Subcutaneous adipose tissue (tissue), 4 donors: ENCODE measurements around the gene SDR42E2. TPM values are rescaled to one million over a fixed set of nuclear protein-coding genes. Genes with fewer than 3 reads are reported as not detected.

ENCODE experiments used
- total RNA-seq, 4 donors: library from RNA; depleted of rRNA; stranded (reverse); fragments of >200 nt; gene quantifications; one replicate each; pipeline ENCODE4 v1.1.0, GENCODE V29; 2016
- TF ChIP-seq, protein P1 (sequence below): fragments of 450-650 bp; IDR thresholded peaks from one replicate; pipeline ENCODE4 v1.5.1; 2016; ENCODE audit warnings: low read depth, mild to moderate bottlenecking, control low read depth, antibody characterized with exemption, moderate library complexity

The SDR42E2 gene
- total RNA-seq, 4 donors from 2014 or later: 0.22 TPM; not detected in 3

DNA sequence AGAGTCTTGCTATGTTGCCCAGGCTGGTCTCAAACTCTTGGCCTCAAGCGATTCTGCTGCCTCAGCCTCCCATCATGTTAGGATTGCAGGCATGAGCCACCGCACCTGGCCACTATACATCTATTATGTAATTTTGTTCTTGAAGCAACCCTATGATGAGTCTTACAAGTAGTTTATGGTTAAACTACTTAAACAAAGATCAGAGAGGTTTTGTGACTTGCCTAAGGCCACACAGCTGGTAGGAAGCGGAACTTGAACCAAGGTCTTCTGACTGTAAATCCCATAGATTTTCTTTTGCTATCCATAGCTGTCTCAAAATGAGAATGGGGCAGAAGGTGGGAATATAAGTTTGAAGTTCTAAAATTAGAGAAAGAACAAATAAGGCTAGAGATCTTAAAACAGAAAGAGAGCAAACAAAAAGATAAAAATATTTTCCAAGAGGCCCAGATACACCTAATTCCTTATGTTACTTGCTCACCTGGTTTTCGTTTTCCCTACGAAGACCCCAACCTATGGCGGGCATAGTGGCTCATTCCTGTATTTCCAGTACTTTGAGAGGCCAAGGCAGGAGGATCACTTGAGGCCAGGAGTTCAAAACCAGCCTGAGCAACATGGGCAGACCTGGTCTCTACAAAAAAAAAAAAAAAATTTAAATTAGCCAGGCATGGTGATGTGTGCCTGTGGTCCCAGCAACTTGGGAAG lies 37.6 kb upstream of the SDR42E2 start:
- TF ChIP-seq, protein P1, sequence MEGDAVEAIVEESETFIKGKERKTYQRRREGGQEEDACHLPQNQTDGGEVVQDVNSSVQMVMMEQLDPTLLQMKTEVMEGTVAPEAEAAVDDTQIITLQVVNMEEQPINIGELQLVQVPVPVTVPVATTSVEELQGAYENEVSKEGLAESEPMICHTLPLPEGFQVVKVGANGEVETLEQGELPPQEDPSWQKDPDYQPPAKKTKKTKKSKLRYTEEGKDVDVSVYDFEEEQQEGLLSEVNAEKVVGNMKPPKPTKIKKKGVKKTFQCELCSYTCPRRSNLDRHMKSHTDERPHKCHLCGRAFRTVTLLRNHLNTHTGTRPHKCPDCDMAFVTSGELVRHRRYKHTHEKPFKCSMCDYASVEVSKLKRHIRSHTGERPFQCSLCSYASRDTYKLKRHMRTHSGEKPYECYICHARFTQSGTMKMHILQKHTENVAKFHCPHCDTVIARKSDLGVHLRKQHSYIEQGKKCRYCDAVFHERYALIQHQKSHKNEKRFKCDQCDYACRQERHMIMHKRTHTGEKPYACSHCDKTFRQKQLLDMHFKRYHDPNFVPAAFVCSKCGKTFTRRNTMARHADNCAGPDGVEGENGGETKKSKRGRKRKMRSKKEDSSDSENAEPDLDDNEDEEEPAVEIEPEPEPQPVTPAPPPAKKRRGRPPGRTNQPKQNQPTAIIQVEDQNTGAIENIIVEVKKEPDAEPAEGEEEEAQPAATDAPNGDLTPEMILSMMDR: no peak

DNA sequence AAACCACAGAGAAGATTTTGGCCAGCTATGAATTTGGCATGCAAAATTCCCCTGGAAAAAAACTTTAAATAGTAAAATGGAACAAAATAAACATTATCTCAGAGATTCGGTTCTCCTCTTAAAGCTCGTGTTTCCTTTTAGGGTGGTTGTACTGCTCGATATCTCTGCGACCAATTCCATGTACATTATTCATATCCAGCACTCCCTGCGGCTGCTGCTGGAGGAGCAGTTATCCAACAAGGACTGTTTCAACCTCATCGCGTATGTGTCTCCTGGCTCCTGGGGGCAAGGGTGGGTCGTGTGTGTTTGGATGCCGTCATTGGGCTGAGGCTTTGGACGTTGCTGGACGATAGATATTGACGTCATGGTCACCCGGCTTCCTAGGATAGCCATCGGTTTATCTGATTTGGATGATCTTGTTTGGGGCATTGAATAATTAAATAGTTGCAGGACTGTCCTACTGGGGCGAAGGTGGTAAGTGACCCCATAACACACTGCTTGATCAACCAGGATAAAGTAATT lies 36.2 kb upstream of the SDR42E2 start:
- TF ChIP-seq, protein P1: no peak

DNA sequence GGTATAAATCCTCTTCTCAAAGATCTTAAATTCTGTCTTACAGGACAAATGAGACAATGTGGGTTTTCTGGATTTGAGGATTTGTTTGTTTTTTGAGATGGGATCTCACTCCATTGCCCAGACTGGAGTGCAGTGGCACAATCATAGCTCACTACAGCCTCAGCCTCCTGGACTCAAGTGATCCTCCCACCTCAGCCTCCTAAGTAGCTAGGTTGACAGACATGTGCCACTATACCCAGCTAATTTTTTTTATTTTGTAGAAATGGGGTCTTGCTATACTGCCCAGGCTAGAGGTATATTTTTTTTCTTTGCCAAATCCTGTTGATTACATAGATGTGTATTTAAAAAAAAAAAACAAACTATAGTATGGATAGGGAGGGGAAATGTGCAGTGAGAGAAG lies 31.8 kb upstream of the SDR42E2 start:
- TF ChIP-seq, protein P1: no peak

DNA sequence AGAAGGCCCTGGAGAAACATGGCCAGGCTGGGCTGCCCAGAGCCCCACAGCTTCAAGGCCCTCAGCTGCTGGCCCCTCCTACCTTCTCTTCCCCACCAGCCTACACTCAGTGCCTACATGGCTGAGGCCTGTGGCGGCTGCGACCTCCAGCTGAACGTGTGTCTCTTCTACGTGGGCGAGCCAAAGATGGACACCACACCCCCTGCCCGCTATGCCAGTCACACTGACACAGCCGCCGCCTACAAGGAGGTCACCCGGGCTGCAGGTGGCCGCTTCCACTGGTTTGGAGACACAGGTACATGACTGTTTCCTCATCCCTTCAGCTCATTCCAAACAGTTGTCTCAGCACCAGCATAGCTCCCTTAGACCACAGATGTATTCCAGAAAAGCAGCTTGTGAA lies 29.5 kb upstream of the SDR42E2 start:
- TF ChIP-seq, protein P1: no peak

DNA sequence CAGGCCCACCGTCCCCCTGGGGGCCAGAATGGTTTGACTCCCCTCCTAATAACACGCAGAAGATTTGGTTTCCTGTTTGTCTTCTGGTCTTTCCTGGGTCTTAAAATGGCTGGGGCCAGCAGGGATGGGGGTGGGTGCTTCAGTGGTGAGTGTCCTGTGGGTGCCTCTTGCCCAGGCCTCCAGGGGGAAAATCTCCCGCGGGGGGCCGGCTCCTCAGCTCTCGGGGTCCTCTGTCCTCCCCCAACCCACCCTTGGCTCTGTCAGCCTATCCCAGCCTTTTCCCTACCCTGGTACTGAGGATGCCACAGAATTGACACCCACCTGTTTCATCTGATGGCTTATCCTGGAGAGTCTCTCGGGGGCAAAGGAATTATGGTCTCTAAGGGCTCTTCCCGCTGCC lies 23.8 kb upstream of the SDR42E2 start:
- TF ChIP-seq, protein P1: no peak

DNA sequence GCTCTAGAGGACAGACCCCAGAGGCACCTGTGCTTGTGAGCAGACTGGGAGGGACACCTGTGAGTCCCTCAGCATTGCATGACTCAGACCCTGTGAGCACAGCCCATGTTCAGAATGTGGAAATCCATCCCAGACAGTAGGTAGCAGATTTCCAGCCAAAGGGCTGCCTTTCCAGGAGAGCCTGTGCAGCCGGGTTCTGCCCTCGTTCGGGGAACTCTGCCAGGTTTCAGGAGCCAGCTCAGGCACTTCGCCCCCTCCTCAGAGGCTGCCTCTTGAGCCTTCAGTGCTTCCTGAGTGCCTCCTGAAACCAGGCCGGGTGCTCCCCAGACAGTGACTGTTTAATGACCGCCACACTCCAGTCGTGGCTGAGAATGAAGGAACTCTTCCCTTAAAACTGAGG lies 23.3 kb upstream of the SDR42E2 start:
- TF ChIP-seq, protein P1: no peak

DNA sequence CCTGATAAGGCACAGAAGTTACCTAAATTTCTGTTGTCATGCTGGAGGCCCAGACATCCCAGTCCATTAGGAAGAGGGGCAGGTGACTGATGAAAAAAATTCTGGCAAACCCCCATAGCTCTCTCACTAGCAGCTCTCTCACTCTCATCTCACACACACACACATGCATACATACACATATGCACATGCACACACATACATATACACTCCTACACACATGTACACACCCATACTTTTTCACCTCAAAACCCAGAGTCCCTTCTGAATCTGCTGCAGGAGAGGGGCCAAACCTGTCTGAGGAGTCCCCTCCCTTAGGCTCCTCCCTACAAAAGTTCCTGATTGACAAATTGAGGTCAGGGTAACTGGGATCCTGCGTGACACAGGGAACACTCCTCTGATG lies 22.6 kb upstream of the SDR42E2 start:
- TF ChIP-seq, protein P1: no peak
